HG03460 (cell line): ENCODE results near the gene CRTAP.
"Not testable (repeated sequence)": the region's sequence is repeated elsewhere in the genome, so short reads cannot be mapped to it uniquely, and the experiment has no call there.

ENCODE experiments used
- ATAC-seq: cut with Tn5 transposase; IDR thresholded peaks from one replicate; pipeline ENCODE4 v1.9.1; 2021; ENCODE audit not compliant: unreplicated experiment

CRTAP gene

GRCh38 chr3:33099109-33099645, 14.6 kb upstream of the CRTAP start:
- no peak for ATAC-seq

GRCh38 chr3:33099701-33100100, 14.1 kb upstream of the CRTAP start:
- ATAC-seq: no peak

- ATAC-seq: no peak
These were observed 13.6 kb upstream of the CRTAP start for GRCh38 chr3:33100229-33100628.

- no peak for ATAC-seq
These were observed 10.8 kb upstream of the CRTAP start for GRCh38 chr3:33103034-33103433.

- no peak for ATAC-seq
These were observed 10.3 kb upstream of the CRTAP start for GRCh38 chr3:33103480-33103879.

- no peak for ATAC-seq
These were observed 9.0 kb upstream of the CRTAP start for GRCh38 chr3:33104803-33105202.

GRCh38 chr3:33105341-33105948, 8.4 kb upstream of the CRTAP start:
- no peak for ATAC-seq

- not testable (repeated sequence) for ATAC-seq
These were observed 7.0 kb upstream of the CRTAP start for GRCh38 chr3:33106854-33107253.

GRCh38 chr3:33111581-33111980, 2.2 kb upstream of the CRTAP start:
- peak; percentile 26 for ATAC-seq

GRCh38 chr3:33114622-33115023, 809 bp downstream of the CRTAP start:
- ATAC-seq: no peak

GRCh38 chr3:33115024-33115768, 1.4 kb downstream of the CRTAP start:
- no peak for ATAC-seq

GRCh38 chr3:33117461-33117860, 3.6 kb downstream of the CRTAP start:
- ATAC-seq: no peak

- ATAC-seq: no peak
These were observed 6.1 kb downstream of the CRTAP start for GRCh38 chr3:33119891-33120290.

GRCh38 chr3:33122991-33123390, 9.2 kb downstream of the CRTAP start:
- no peak for ATAC-seq

GRCh38 chr3:33124638-33125037, 10.8 kb downstream of the CRTAP start:
- ATAC-seq: no peak

GRCh38 chr3:33125840-33126239, 12.0 kb downstream of the CRTAP start:
- ATAC-seq: no peak

- ATAC-seq: no peak
These were observed 14.9 kb downstream of the CRTAP start for GRCh38 chr3:33128706-33129105.

- ATAC-seq: no peak
These were observed 16.3 kb downstream of the CRTAP start for GRCh38 chr3:33130144-33130543.

- peak; percentile 70 for ATAC-seq
These were observed 17.7 kb downstream of the CRTAP start for GRCh38 chr3:33131331-33132018.

GRCh38 chr3:33132019-33132360, 18.2 kb downstream of the CRTAP start:
- peak; percentile 12 for ATAC-seq

GRCh38 chr3:33134026-33134625, 20.3 kb downstream of the CRTAP start:
- no peak for ATAC-seq

GRCh38 chr3:33137691-33138090, 23.9 kb downstream of the CRTAP start:
- ATAC-seq: no peak
